HepG2 (cell line): Measurements from ENCODE around the gene VWA7. TPM values are rescaled to one million over a fixed set of nuclear protein-coding genes. Genes with fewer than 3 reads are reported as not detected.
A peak's percentile ranks its signal among the peaks of the same experiment; 100 is the strongest.

ENCODE experiments used
- FOXK2 ChIP-seq: fragments of 450-650 bp; IDR thresholded peaks from 2 replicates; pipeline ENCODE4 v1.6.1; 2016
- JARID2 ChIP-seq: sonication (generic); formaldehyde crosslinking; IDR thresholded peaks from 2 replicates; pipeline ENCODE4 v1.8.1; 2023; ENCODE audit warnings: missing genetic modification reagents, inconsistent platforms; ENCODE audit not compliant: insufficient replicate concordance
- MYC ChIP-seq: sonication (generic); formaldehyde crosslinking; IDR thresholded peaks from 2 replicates; pipeline ENCODE4 v1.9.0; 2021; ENCODE audit warnings: missing genetic modification reagents, borderline replicate concordance
- NFRKB ChIP-seq: fragments of 450-650 bp; IDR thresholded peaks from 2 replicates; pipeline ENCODE4 v1.6.1; 2017
- NR1H2 ChIP-seq: sonication (generic); formaldehyde crosslinking; IDR thresholded peaks from 2 replicates; pipeline ENCODE4 v1.8.1; 2022; ENCODE audit warnings: low read depth, missing genetic modification reagents, borderline replicate concordance
- PLRG1 ChIP-seq: fragments of 450-650 bp; conservative IDR thresholded peaks from 2 replicates; pipeline ENCODE4 v1.6.1; 2016
- PRDM15 ChIP-seq: sonication (generic); formaldehyde crosslinking; IDR thresholded peaks from 2 replicates; pipeline ENCODE4 v1.4.0; 2020; ENCODE audit warnings: missing genetic modification reagents
- PRDM4 ChIP-seq: sonication (generic); formaldehyde crosslinking; IDR thresholded peaks from 2 replicates; pipeline ENCODE4 v1.9.0; 2021; ENCODE audit warnings: missing genetic modification reagents, borderline replicate concordance
- PRPF4 ChIP-seq: fragments of 200-400 bp; formaldehyde crosslinking; IDR thresholded peaks from 2 replicates; pipeline ENCODE4 v1.6.1; 2016; ENCODE audit warnings: low read length, low read depth; ENCODE audit not compliant: poor library complexity, severe bottlenecking
- SAFB2 ChIP-seq: sonication (generic); formaldehyde crosslinking; IDR thresholded peaks from 2 replicates; pipeline ENCODE4 v1.5.1; 2020; ENCODE audit warnings: missing genetic modification reagents, low read depth, mild to moderate bottlenecking, borderline replicate concordance
- TAF1 ChIP-seq: sonication (generic); formaldehyde crosslinking; IDR thresholded peaks from 2 replicates; pipeline ENCODE4 v1.4.0; 2020; ENCODE audit warnings: missing genetic modification reagents
- ZFP62 ChIP-seq: sonication (generic); formaldehyde crosslinking; IDR thresholded peaks from 2 replicates; pipeline ENCODE4 v1.4.0; 2020; ENCODE audit warnings: missing genetic modification reagents
- ZNF256 ChIP-seq: sonication (generic); formaldehyde crosslinking; conservative IDR thresholded peaks from 2 replicates; pipeline ENCODE4 v1.4.0; 2020; ENCODE audit warnings: missing genetic modification reagents
- ZNF282 ChIP-seq: fragments of 450-650 bp; IDR thresholded peaks from 2 replicates; pipeline ENCODE4 v1.6.1; 2018; ENCODE audit not compliant: partially characterized antibody
- ZNF446 ChIP-seq: sonication (generic); formaldehyde crosslinking; IDR thresholded peaks from 2 replicates; pipeline ENCODE4 v1.5.0; 2020; ENCODE audit warnings: mild to moderate bottlenecking, missing genetic modification reagents
- ZNF451 ChIP-seq: sonication (generic); formaldehyde crosslinking; IDR thresholded peaks from 2 replicates; pipeline ENCODE4 v1.5.0; 2020; ENCODE audit warnings: mild to moderate bottlenecking, missing genetic modification reagents
- ZNF615 ChIP-seq: sonication (generic); formaldehyde crosslinking; IDR thresholded peaks from 2 replicates; pipeline ENCODE4 v1.5.0; 2020; ENCODE audit warnings: mild to moderate bottlenecking, missing genetic modification reagents, borderline replicate concordance
- ZNF782 ChIP-seq: sonication (generic); formaldehyde crosslinking; IDR thresholded peaks from 2 replicates; pipeline ENCODE4 v1.4.0; 2020; ENCODE audit warnings: missing genetic modification reagents, mild to moderate bottlenecking, borderline replicate concordance
- ZSCAN12 ChIP-seq: sonication (generic); formaldehyde crosslinking; IDR thresholded peaks from 2 replicates; pipeline ENCODE4 v1.9.0; 2021; ENCODE audit warnings: mild to moderate bottlenecking, missing genetic modification reagents
- polyA plus RNA-seq, 8 experiments: library from polyadenylated mRNA; depleted of rRNA in 3 of 8; stranded (reverse) in 7 of 8; unstranded in 1 of 8; fragments of >200 nt; fragmentation: Illumina TruSeq in 4 of 8; extraction: Trizol in 4 of 8; gene quantifications; 2 replicates each; pipeline versions ENCODE4 v1.2.1 to v1.2.3, GENCODE V29; 2011 to 2016; ENCODE audit warnings: low read depth in 4 of 8, missing spikeins in 1 of 8, mixed read lengths in 1 of 8; ENCODE audit not compliant: insufficient read depth in 1 of 8
- total RNA-seq, 5 experiments: library from RNA; depleted of rRNA; stranded (reverse); fragments of >200 nt; fragmentation: Illumina TruSeq; extraction: Trizol; gene quantifications; 2 replicates each; pipeline ENCODE4 v1.2.3, GENCODE V29; 2016; ENCODE audit warnings: low read depth in 1 of 5
- TF ChIP-seq, protein P1 (sequence below): sonication (generic); formaldehyde crosslinking; IDR thresholded peaks from 2 replicates; pipeline ENCODE4 v1.8.0; 2022; ENCODE audit warnings: mild to moderate bottlenecking, missing genetic modification reagents, moderate library complexity

Gene VWA7
- total and polyA plus RNA-seq, 2 of the 13 experiments (the other 11 are each of a cell fraction or from before 2014, with no cell fraction given): 0.86 to 3.3 TPM

- peak; percentile 62; the same call in 1 of the 2 replicates for TF ChIP-seq PRDM4 (CRISPR knock-in tag)
- TF ChIP-seq ZNF446 (CRISPR knock-in tag): no peak
- peak; percentile 52; the same call in 1 of the 2 replicates for TF ChIP-seq FOXK2
- no peak for TF ChIP-seq PRPF4
- TF ChIP-seq, protein P1, sequence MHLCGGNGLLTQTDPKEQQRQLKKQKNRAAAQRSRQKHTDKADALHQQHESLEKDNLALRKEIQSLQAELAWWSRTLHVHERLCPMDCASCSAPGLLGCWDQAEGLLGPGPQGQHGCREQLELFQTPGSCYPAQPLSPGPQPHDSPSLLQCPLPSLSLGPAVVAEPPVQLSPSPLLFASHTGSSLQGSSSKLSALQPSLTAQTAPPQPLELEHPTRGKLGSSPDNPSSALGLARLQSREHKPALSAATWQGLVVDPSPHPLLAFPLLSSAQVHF (CRISPR knock-in tag): 0 out of 2 replicates have a peak, but pooled peaks have one; percentile 31
- TF ChIP-seq SAFB2 (CRISPR knock-in tag): no peak; the same call in 1 of the 2 replicates
- TF ChIP-seq PRDM15 (CRISPR knock-in tag): no peak
- peak; percentile 66; the same call in 1 of the 2 replicates for TF ChIP-seq ZNF451 (CRISPR knock-in tag)
- TF ChIP-seq MYC: peak; percentile 31; the same call in 1 of the 2 replicates
- no peak for TF ChIP-seq ZSCAN12 (CRISPR knock-in tag)
- TF ChIP-seq TAF1 (CRISPR knock-in tag): no peak
- TF ChIP-seq PLRG1: no peak
- no peak for TF ChIP-seq NFRKB
- no peak for TF ChIP-seq NR1H2
- no peak for TF ChIP-seq ZNF615 (CRISPR knock-in tag)
- peak; percentile 87 for TF ChIP-seq ZNF256 (CRISPR knock-in tag)
- TF ChIP-seq JARID2 (CRISPR knock-in tag): no peak
- TF ChIP-seq ZFP62: no peak
- TF ChIP-seq ZNF282: no peak
- 0 out of 2 replicates have a peak, but pooled peaks have one; percentile 35 for TF ChIP-seq ZNF782
Measured at GRCh38 chr6:31737991-31738979, 38.8 kb downstream of the VWA7 start (continued).
